ENCODE results near the gene TEX53. TPM values are rescaled to one million over a fixed set of nuclear protein-coding genes. Genes with fewer than 3 reads are reported as not detected.
A peak's percentile ranks its signal among the peaks of the same experiment; 100 is the strongest.

TEX53 gene
- polyA plus RNA-seq, 1 donor from 2014 or later: not detected

DNA sequence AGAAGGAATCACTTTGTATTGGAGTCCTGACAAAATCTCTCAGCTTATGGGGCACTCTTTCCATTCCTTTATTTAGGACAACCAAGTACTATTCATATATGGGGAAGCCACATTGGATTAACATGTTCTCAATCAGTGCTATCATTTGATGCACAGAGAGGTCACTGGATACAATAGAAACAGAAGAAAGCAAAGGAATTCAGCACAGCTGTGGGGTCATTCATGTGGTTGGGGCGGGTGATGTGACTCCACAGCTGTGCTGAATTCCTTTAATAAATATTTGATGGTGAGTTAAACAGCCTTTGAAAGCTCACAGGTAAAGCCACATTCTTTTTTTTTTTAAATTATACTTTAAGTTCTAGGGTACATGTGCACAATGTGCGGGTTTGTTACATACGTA, 25.2 kb upstream of the TEX53 start:
- no peaks in the 10 kb centered on the region for H3K36me3 ChIP-seq (ENCODE audit: insufficient read depth, low read length)
- no peaks in the 10 kb centered on the region for H3K79me2 ChIP-seq (replicated peaks; ENCODE audit: insufficient read depth, low read length)
- no peak overlapping the region for H2AFZ ChIP-seq (ENCODE audit: low read depth, low read length)
- H3K27me3 ChIP-seq (ENCODE audit: insufficient read depth, low read depth, low read length): no peaks in the 10 kb centered on the region
- H3K4me3 ChIP-seq (ENCODE audit: low read length): no peak overlapping the region
- no peak overlapping the region for H3K27ac ChIP-seq (ENCODE audit: low read length)
- no peaks in the 10 kb centered on the region for H3K9me3 ChIP-seq (ENCODE audit: low read length)
- H4K20me1 ChIP-seq (ENCODE audit: insufficient read depth): no peaks in the 10 kb centered on the region
- no peaks in the 10 kb centered on the region for H3K9me2 ChIP-seq (ENCODE audit: insufficient read depth, low read length)
- no peak overlapping the region for H3K4me2 ChIP-seq (ENCODE audit: low read length)
- TF ChIP-seq RAD21 (conservative IDR thresholded peaks at IDR 0.05) (no peak), SMC3 (conservative IDR thresholded peaks at IDR 0.05; ENCODE audit: poor library complexity) (no peak), MXI1 (conservative IDR thresholded peaks at IDR 0.05; ENCODE audit: poor library complexity, severe bottlenecking) (no peak), POLR2AphosphoS5 (IDR thresholded peaks at IDR 0.05) (no peak), EP300 (conservative IDR thresholded peaks at IDR 0.05; ENCODE audit: poor library complexity, severe bottlenecking) (no peak), EZH2 (IDR thresholded peaks at IDR 0.05; ENCODE audit: borderline replicate concordance, insufficient read depth, low read length, poor library complexity, severe bottlenecking) (no peak), TAF1 (IDR thresholded peaks at IDR 0.05; ENCODE audit: low read depth) (no peak)
- TF ChIP-seq, protein P1, sequence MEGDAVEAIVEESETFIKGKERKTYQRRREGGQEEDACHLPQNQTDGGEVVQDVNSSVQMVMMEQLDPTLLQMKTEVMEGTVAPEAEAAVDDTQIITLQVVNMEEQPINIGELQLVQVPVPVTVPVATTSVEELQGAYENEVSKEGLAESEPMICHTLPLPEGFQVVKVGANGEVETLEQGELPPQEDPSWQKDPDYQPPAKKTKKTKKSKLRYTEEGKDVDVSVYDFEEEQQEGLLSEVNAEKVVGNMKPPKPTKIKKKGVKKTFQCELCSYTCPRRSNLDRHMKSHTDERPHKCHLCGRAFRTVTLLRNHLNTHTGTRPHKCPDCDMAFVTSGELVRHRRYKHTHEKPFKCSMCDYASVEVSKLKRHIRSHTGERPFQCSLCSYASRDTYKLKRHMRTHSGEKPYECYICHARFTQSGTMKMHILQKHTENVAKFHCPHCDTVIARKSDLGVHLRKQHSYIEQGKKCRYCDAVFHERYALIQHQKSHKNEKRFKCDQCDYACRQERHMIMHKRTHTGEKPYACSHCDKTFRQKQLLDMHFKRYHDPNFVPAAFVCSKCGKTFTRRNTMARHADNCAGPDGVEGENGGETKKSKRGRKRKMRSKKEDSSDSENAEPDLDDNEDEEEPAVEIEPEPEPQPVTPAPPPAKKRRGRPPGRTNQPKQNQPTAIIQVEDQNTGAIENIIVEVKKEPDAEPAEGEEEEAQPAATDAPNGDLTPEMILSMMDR (IDR thresholded peaks at IDR 0.05; ENCODE audit: poor library complexity, severe bottlenecking): no peak
- TF ChIP-seq, protein P2, sequence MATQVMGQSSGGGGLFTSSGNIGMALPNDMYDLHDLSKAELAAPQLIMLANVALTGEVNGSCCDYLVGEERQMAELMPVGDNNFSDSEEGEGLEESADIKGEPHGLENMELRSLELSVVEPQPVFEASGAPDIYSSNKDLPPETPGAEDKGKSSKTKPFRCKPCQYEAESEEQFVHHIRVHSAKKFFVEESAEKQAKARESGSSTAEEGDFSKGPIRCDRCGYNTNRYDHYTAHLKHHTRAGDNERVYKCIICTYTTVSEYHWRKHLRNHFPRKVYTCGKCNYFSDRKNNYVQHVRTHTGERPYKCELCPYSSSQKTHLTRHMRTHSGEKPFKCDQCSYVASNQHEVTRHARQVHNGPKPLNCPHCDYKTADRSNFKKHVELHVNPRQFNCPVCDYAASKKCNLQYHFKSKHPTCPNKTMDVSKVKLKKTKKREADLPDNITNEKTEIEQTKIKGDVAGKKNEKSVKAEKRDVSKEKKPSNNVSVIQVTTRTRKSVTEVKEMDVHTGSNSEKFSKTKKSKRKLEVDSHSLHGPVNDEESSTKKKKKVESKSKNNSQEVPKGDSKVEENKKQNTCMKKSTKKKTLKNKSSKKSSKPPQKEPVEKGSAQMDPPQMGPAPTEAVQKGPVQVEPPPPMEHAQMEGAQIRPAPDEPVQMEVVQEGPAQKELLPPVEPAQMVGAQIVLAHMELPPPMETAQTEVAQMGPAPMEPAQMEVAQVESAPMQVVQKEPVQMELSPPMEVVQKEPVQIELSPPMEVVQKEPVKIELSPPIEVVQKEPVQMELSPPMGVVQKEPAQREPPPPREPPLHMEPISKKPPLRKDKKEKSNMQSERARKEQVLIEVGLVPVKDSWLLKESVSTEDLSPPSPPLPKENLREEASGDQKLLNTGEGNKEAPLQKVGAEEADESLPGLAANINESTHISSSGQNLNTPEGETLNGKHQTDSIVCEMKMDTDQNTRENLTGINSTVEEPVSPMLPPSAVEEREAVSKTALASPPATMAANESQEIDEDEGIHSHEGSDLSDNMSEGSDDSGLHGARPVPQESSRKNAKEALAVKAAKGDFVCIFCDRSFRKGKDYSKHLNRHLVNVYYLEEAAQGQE (IDR thresholded peaks at IDR 0.05; ENCODE audit: borderline replicate concordance): no peak
- H3K9ac ChIP-seq (ENCODE audit: low read length): no peak overlapping the region
- H3F3A ChIP-seq (ENCODE audit: insufficient read depth, low read length, poor library complexity, severe bottlenecking): peaks cover 3% of the 10 kb centered on the region

DNA sequence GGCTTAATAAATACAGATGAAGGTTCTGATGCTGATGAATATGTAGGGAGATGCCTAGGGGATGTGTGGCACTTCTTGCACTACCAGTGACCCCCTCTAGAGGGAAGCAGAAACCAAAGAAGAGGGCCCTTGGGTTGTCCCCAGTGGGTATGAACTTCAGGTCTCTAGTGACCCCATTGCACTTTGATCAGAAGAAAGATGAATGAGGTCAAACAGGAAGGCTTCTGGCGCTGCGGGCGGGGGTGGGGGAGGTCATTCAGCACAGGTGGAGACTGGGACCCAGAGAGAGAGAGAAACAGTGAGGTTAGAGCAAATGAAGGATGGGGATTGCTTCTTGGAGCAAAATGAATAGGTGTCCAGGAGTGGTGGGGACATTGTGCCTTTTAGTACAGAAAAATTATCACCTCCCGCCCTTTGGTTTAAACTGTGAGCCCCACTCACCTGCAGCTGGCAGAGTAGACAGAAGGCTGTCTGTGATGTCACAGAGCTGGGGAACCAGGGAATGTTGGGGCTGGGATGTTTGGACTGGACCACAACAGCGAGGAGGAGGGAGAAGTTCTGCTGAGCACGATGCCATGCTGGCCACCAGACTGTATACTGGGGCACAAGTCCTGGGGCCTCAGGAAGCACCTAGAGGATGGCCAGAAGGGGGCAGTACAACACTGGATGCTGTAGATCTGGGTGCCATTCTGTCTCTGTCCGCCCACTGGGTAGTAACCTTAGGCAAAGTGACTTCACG, 24.2 kb upstream of the TEX53 start, which contains the start of gene TEX48:
Gene TEX48, minus strand, starts transcription at position 599 of the 739 bp plus-strand sequence. CDS start 10,469 bp downstream, outside the sequence.
- Histone ChIP-seq H3K4me3 (ENCODE audit: low read length) (peak within 1 kb of the TSS; percentile 42), H3K36me3 (ENCODE audit: insufficient read depth, low read length) (no peaks in the 10 kb centered on the region), H4K20me1 (ENCODE audit: insufficient read depth) (no peaks in the 10 kb centered on the region), H3K79me2 (replicated peaks; ENCODE audit: insufficient read depth, low read length) (no peaks in the 10 kb centered on the region), H3K9ac (ENCODE audit: low read length) (peak within 1 kb of the TSS; percentile 40), H3K27me3 (ENCODE audit: insufficient read depth, low read depth, low read length) (no peaks in the 10 kb centered on the region), H3K27ac (ENCODE audit: low read length) (peak within 1 kb of the TSS; percentile 86), H3K9me2 (ENCODE audit: insufficient read depth, low read length) (no peaks in the 10 kb centered on the region), H3K4me2 (ENCODE audit: low read length) (peak within 1 kb of the TSS; percentile 33), H3K9me3 (ENCODE audit: low read length) (no peaks in the 10 kb centered on the region), H2AFZ (ENCODE audit: low read depth, low read length) (peak within 1 kb of the TSS; percentile 48), H3F3A (ENCODE audit: insufficient read depth, low read length, poor library complexity, severe bottlenecking) (peaks cover 3% of the 10 kb centered on the region)
- TF ChIP-seq POLR2AphosphoS5 (IDR thresholded peaks at IDR 0.05): no peak
- TF ChIP-seq, protein P1 (IDR thresholded peaks at IDR 0.05; ENCODE audit: poor library complexity, severe bottlenecking): peak; percentile 33
